Right forelimb (tissue), 1 donor: ENCODE measurements around the gene C14orf132.

Experiments used
- DNase-seq: peaks from one replicate; pipeline ENCODE4 v3.0.0-alpha.2; 2018

The C14orf132 gene

DNA sequence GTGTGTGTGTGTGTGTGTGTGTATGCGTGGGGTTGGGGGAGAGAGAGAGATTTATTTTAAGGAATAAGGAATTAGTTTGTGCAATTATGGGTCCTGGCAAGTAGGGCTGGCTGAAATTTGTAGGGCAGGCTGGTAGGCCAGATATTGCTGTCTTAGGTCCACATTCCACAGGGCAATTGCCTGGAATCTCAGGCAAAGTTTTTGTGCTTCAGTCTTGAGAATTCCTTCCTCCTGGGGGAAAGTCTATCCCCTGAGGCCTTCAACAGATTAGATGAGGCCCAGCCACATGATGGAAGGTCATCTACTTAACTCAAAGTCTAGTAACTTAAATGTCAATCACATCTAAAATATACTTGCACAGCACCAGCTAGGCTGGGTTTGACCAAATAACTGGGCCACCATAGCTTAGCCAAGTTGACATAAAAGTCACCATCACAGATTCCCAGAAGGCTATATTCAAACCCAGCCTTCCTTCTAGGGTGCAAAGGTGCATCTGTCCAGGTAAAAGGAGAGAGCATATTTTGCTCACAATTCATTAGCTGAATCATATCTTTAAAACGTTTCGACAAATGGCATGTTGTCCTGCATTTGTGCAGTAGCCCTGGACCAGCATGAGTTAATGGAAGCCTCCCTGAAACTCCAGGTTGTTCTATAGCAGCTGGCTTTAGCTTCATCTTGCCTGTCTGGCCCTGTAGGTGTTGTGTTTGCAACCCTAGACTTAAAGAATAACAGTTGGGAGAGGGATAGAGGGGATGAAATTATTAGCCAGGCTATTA is 63.1 kb downstream of the C14orf132 start:
- no peak for DNase-seq

DNA sequence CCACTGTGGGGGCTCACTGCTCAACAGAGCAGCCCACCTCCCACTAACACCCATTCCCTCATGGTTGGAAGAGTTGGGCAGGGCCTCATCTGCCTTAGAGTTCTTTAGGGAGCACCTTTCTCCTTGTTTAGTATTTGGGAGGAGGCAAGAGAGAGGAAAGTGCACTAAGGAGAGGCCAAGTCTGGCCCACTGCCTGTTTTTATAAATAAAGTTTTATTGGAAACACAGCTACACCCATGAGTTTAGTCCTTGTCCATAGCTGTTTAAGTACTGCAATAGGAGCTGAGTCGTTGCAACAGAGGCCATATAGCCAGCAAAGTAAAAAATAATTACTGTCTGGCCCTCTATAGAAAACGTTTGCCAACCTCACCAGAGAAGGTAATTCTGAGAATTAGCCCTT is 63.9 kb downstream of the C14orf132 start:
- no peak for DNase-seq

DNA sequence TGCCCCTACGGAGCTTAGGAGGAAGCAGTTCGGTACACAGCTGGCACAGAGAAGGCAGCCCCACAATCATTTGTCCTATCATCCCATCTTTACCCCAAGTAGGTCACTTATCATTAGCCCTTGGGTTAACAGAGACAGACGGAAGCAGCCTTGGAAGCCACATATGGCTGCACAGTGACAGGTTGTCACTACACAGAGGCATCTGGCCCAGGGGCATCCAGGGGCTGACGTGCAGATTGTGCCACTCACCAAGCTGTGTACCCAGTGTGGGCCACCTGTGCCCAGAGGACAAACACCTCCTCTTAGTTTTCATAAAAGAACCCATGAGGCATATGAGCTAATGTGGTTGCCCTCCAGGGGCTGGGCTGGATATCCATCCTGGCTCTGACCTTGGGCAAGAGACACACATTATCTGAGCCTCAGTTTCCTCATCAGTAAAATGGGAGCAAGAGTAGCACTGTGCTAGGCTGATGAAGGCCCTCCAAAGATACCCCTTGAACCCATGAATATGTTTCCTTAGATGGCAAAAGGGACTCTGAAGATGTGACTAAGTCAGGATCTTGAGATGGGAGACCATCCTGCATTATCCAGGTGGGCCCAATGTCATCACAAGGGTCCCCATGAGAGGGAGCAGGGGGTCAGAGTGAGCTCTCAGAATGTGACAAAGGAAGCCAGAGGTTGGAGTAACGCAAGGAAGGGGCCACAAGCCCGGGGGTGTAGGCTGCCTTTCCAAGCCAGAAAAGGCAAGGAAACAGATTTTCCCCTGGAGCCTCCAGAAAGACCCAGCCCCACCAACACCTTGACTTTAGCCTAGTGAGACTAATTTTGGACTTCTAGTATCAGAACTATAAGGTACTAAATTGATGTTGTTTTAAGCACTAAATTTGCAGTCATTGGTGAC is 64.6 kb downstream of the C14orf132 start:
- DNase-seq, result no peak

DNA sequence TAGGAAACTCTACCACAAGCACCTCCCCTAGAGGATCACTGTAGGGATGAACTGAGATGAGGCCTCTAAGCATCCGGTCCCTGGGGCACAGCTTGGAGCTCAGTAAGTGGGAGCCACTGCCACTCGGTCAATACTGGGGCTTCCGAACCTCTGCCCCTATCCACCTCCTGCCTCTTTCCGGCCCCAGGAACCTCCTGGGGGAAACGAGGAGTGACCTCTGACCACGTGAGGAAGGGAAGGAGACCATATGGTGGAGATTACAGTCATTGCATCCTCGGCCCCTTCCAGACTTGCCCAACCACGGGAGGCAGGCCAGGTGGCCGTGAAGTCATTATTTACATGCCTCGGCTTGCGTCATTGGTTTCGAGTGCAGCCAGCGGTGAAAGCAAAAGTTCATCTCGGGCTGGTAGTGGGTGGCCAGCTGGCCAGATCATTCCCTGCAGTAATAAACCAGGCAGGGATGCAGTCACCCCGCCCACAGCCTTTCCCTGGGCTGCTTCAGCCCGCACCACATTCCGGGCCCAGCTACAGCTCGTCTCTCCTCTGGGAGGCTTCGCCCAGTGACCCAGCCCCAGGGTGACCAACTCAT is 65.4 kb downstream of the C14orf132 start:
- DNase-seq, result peak; percentile 66

DNA sequence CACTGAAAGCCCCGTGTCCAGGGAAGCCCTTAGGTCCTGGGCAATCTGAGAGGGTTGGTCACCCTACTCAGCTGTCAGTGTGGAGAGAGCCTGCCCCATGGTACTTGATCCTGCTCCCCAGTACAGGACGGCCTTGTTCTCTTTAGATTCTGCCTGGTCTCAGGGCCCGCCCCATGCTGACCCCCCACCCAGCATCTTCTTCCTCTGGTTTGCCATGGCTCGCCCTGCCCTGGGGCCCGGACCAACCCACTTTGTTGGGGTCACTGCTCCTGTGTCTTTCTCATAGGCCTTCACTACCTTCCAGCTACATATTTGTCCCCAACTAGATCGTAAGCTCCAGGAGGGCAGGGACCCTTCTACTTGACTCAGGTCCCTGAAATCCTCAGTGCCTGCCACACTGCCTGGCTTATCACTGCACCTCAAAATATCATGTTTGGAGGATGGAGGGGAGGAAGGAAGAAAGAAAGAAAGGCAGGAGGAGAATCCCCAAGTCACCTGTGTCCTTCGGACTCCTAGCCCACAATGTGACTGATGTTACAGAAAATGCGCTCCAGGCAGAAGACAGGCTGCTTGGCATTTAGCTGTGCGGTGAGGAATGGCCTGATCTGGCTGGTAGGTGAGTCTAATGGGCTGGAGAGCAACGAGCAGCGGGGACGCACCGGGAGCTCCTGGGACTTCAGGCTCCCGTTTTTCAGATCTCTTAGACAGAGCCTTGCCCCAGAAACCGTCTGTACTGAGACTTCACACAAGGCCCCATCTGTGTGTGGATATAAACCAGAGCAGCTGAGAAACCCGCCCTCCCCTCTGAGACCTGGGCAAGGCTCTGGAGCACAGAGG is 66.1 kb downstream of the C14orf132 start:
- no peak for DNase-seq

DNA sequence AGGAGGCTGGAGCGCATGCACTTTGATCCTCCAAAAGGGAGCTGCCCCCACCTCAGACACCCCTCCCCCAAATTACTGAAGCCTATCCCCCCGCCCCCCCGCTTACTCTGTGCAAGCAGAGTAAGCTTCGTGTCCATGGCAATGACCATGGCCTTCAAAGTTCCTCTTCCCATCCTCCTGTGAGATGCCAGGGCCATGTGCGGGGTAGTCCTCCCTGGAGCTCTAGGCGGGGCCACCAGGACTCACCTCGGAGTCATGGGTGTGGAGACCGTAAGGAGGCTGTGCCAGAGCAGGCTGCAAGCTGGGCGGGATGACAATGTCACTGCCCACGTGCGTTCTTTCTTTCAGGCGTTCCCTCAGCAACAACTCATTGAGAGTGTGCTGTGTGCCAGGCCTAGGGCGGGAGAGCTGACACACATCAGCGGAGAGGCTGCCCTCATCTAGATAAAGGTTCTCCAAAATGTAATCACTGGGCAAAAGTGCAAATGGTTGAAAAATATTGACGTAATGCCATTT is 66.8 kb downstream of the C14orf132 start:
- DNase-seq, result peak; percentile 41

DNA sequence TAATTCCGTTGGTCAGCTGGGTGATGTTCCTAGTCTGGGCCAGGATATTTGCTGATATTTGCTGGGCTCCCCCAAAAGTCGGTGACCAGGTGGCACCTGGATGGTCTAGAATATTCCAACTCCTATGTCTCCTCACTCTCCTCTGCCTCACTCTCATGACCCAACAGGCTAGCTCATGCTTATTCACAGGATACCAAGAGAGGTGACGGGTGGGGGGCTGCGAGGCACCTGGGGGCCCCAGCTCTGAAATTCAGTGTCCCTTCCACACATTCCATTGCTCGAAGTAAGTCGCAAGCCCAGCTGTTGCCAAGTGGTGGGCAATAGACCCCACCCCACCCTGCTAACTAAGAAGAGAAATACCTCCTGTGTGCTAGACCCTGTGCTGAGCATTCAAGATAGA is 67.7 kb downstream of the C14orf132 start:
- DNase-seq, result peak; percentile 24

DNA sequence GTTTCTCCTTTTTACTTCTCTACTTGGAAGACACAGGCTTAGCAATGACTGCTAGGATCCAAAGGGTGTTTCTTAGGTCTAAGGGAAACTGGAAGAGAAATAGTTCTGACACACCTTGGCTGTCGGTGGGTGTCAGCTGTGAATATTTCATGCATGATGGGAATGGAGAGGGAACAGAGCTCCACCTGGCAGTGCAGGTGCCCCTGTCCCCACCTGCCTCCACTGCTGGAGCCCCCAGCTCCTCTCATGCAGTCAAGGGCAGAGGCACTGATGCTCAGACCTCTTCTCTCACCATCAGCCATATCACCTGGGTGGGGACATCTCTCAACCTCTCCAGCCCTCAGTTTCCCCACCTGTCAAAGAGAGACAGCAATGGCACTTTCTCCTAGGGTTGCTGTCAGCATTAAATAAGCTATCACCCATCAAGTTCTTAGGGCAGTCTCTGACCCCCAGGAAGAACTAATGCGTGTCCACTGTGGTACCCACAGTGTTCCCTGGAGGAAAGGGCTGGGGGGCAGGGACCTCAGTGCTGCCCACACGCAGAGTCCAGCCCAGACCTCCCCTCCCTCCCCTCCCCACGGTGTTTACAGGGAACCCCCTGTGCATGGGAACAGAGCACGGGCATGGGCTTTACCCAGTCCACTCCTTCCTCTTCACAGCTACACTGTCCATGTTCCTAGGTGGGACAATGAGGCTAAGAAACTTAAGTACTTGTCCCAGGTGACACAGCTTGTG is 69.1 kb downstream of the C14orf132 start:
- peak; percentile 19 for DNase-seq

DNA sequence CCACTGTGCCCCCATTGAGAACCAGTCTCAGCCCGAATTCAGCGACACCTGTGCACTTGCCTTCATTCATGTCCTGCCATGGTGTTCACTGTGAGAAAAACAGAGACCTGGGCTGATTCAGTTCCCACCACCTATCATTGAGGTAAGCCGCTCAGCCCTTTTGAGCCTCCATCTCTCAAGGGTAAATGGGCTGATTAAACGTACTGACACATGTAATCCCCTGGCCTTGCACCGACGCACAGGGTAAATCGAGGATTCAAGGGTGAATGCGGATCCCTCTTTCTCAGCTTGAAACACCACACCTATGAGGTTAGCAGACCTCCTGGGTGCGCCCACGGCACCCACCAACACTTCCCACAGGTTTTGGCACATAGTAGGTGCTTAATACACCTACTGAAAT is 69.7 kb downstream of the C14orf132 start:
- peak; percentile 6 for DNase-seq

DNA sequence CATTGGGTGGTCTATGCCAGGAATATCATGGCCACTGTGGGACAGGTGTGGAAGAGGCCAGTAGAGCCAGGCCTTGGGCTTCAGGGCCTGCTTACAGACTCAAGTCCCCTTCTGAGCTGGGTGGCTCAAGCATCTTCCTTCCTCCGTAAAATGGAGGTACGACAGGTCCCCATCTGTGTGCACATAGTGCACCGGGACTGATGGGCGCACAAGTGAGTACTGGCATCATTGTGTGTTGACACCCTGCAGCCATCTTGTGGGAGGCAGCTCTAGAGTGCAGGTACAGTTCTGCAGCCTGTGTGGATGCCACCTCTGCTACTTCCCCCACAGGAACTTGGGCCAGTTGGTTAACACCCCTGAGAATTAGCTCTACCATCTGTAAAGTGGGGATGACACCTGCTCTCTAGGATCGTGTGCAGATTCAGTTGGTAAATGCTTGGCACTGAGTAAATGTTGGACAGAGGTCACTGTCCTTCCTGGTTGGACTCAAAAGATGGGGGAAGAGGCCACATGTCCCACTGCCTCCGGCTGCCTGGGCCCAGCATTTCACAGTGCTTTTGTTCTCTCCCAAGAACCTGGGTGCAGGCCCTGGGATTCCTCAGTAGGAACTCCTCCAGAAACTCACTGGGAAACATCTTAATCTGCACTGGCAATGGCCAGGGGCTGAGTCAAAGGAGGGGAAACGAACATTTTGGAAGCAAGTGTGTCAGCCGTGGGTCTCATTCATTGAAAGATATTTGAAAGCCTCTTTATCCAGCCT is 70.6 kb downstream of the C14orf132 start:
- DNase-seq, result peak; percentile 13

DNA sequence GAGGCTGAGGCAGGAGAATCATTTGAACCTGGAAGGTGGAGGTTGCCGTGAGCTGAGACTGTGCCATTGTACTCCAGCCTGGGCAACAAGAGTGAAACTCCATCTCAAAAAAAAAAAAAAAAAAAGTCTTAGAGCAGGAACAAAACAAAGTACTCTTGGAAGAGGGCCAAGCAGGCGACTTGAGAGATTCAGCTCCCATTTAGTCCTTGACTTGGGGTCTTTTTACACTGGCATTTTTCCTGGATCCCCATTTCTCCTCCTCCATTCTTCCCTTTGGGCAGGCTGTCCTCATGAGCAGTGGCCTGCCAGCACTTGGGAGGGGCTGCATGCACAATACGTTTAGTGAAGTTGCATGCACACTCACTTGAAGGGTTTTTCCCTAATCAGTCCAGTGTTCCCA is 72.9 kb downstream of the C14orf132 start:
- DNase-seq, result peak; percentile 23

DNA sequence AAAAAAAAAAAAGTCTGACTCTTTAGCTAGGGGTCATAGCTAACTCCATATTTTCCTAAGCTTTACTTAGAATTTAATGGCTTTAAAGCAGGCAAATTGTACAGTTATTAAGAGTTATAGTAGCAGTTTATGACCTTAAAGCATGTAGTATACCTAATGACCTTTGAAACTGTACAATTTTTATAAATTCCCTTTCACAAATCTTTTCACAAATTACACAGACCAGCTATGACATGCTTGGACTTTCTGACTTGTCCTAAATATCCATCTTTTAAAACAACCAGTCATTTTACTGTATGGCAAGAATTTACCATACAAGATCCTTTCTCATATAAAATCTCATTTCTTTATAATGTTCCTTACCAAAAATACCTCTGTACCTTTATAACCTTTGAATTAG is 74.8 kb downstream of the C14orf132 start:
- no peak for DNase-seq

DNA sequence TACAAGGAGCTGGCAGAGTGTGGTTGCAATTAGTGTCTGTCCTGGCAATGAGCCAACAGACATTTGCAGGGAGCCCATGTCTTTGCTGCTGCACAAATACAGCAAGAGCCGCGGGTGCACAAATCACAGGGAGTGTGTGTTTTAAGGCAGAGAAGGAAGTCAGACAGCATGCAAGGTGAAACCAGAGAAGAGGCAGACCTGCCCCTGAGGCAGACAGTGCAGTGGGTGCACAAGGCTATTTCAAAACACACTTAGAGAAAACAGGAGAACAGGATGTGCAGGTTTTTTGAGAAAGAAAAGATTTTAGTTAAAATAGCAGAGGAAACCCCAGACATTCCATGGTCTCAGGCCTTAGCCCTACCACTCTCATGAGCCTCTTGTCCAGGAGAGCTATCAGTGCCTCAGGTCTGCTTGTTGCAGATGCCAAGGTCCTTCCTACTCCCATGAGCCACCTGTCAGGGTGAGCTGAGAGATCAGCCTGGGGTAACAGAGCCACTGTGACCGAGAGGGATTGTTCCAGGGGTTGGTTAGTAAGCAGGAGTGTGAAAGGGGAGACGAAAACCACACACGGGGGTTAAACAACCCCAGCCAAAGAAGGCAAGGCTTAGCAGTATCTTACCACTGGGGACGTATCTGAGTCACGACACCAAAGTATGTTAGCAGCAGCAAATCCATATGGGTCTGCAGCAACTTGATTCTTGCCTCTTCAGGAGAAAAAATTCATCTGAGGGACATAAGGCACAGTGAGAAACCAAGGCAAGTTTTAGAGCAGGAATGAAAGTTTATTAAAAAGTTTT is 78.1 kb downstream of the C14orf132 start:
- peak; percentile 23 for DNase-seq

DNA sequence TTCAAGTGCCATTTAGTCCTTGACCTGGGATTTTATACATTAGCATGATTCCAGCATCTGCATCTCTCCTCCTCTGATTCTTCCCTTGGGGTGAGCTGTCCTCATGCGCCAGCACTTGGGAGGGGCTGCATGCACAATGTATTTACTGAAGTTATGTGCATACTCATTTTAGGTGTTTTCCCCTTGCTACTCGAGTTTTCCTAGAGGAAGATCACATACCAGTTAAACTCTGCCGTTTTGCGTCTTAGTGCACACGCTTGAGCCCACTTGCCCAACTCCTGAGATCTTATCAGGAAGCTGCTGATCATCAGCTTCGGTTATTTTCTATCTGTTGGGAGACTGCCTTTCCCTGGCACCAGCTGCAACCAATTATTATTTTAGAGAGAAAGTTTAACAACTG is 78.8 kb downstream of the C14orf132 start:
- no peak for DNase-seq

DNA sequence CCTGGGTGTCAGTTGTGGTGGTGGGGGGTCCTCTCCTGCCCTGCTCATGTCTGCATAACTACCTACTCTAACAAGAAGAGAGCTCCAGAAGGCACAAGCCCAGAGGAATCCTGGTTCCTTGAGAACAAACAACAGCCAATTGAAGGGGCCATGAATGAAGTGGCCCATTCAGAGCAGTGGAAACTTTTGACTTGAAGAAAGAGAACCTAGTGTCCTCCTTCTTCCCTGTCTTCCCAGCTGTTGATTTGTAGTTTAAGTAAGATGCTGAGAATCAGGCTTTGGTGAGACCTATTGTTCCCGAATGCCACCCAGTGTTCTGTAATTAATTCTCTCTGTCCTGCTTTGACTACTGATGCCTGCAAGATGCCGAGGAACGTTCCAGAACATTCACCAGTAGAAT is 79.2 kb downstream of the C14orf132 start:
- no peak for DNase-seq

DNA sequence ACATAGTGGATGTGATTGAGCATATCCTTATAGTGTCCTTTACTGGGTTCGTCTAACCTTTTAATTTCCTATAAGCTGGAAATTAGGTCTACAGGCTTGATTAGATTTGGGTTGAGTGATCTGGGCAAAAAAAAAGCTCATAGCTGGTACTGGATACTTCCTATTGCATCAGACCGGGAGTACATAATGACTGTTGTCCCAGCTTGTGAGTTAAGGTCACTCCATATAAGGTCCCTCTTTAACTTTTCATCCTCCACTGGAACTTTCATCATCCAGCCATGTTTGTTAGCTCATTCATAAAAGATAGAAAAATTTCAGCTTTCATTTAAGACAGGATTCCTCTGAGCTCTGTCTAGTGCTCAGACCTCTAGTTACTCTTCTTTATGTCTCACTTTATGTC is 80.8 kb downstream of the C14orf132 start:
- no peak for DNase-seq

DNA sequence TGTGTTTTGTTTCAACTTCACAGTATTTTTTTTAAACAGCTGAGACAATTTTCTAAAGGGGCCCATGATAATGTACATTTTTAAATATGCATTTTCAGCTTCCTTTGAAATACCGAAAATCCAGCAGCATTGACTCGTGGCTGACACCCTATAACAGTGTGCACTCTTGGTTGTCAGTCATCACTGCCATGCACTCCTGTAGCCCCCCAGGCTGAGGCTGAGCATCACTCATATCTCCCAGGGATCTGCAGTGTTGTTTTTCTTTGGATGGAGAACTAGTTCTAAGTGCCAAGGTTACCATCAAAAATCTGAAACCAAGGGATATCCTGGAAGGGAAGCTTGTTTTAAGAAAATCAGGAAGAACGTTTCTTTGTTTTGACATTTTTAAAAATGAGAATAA is 81.2 kb downstream of the C14orf132 start:
- no peak for DNase-seq

DNA sequence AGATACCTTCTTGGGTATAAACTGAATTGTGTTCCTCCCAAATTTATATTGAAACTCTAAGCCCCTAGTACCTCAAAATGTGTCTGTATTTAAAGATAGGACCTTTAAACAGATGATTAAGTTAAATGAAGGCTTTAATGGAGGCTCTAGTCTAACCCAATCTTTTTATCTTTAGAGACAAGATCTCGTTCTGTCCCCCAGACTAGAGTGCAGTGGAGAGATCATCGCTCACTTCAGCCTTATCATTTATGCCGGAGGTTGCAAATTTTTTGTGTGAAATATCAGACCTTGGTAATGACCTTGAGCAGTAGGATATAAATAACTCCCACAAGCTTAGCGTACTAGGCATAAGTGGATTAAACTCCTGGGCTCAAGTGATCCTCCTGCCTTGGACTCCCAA is 81.8 kb downstream of the C14orf132 start:
- DNase-seq, result no peak

DNA sequence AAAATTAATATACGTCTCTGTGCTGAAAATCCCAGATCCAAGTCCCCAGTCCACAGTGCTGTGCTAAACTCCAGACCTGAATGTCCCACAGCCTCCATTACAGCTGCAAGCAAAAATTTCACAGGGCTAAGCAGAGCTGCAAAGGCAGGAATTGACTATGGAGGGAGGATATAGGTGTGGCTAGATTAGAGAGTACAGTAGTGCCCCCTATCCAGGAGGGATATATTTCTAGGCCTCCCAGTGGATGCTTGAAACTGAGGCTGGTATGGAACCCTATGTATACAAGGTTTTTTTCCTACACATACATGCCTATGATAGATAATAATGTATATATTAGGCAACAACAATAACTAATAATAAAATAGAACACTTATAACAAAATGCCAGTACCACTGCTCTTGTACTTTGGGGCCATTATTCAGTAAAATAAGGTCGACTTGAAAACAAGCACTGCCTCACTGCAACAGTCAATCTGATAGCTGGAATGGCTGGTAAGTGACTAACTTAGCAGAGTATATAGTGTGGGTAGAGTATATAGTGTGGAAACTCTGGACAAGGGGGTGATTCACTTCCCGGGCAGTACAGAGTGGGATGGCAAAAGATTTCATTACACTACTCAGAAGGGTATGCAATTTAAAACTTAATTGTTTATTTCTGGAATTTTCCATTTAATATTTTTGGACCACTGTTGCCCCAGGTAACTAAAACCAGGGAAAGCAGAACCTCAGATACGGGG is 82.7 kb downstream of the C14orf132 start:
- DNase-seq, result no peak
